CD4-positive, alpha-beta T cell treated with Interleukin-15 for 1 hour (primary cell): ENCODE data around the gene RBP7.
"Not testable (repeated sequence)": the region's sequence is repeated elsewhere in the genome, so short reads cannot be mapped to it uniquely, and the experiment has no call there.

Experiments
- DNase-seq: peaks from one replicate; pipeline ENCODE4 v3.0.0-alpha.2; 2020

RBP7 gene

GRCh38 chr1:9996624-9997582 is at the start of gene RBP7:
RBP7 (plus strand) TSS chr1:9997228; CDS start chr1:9997259, 31 bp downstream.
- peak; percentile 20 for DNase-seq

GRCh38 chr1:9957726-9958125 is 39.3 kb upstream of the RBP7 start:
- no peak for DNase-seq

GRCh38 chr1:9960011-9960410 is 37.0 kb upstream of the RBP7 start:
- no peak for DNase-seq

DNA sequence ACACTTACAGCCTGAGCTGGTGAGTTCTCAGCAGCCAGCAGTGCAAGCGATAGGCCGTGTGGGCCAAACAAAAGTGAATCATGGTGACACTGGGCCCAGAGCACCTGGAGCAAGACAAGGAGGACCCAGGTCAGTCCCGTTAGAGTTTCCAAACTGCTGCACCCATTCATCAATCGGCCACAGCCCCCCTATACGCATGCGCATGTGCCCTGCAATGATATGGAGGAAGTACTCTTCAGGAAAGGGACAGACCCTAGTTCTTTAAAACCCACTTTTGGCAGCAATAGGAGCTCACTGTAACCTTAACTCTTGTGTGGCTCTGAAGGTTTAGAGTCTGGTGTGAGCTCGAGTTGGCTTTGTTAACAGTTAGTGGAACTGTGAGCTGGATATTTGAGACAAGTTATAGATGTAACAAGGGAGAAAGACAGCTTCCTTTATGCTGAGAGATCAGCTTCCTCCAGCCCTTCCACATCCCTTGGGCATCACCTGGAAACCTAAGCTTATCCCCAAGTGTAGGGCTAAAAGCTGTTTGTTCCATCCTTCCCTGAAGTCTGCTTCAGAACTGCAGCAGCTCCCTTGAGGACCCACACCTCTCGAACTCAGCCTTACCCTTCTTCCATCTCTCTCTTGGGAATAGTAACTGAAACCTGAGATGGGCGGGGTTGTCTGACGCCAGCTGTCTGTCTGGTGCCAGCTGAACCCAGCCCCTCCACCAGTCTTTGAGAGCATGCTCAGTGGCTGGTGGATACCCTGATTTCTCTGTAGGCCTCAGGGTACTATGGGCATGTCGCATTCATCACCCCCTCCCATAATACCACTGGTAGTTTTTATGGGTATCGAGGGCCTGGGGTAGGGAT is 36.1 kb upstream of the RBP7 start:
- peak; percentile 55 for DNase-seq

DNA sequence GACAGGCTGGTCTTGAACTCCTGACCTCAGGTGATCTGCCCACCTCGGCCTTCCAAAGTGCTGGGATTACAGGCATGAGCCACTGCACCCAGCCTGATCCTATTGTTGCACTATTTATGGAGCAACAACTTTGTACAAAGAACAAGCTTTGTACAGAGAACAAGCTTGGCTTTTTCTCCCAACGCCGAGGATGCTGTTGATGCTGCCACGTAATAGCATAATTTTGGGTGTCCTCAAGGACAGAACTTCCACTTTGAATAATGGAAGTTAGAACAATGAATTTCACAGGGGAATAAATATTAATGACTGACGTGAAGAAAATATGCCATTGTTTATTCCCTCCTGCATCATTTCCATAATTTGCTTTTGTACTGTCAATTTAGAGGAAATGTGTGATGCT is 12.8 kb upstream of the RBP7 start:
- no peak for DNase-seq

- no peak for DNase-seq
Observed at GRCh38 chr1:9985001-9985400, 12.0 kb upstream of the RBP7 start.

DNA sequence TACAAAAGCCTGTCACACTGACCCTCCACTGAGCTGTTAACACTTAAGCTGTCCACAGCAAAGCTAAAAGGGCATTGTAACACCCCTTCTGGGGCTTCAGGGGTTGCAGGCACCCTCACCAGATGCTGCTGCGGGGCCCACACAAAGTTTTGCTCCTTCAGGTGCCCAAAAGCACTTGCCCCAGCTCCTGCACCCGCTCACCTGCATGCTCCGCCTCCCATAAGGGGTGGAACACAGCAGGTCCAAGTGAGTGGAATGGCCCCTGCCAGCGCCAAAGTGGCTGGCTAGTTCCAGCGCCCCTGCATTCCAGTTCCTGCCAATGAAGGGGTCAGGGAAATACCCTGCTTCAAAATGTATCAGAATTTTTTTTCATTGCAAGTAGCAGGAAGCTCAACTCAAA is 7.3 kb upstream of the RBP7 start:
- DNase-seq = no peak

DNA sequence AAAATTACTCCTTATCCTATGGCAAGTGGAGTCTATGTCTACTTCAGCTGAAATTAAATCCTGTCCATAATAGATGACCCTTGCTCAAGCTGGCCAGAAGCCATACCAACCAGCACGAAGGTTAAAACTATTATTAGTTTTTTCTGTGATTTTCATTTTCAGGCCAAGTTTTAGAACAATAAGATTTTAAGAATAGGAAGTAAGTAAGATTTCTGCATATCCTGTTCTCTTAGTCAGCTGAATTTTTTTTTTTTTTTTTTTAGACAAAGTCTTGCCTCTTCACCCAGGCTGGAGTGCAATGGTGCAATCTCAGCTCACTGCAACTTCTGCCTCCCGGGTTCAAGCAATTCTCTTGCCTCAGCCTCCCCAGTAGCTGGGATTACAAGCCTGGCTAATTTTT is 6.1 kb upstream of the RBP7 start:
- DNase-seq = no peak

GRCh38 chr1:9992910-9993309 is 4.1 kb upstream of the RBP7 start:
- DNase-seq = no peak

GRCh38 chr1:9993561-9994075 is 3.4 kb upstream of the RBP7 start:
- DNase-seq = no peak

DNA sequence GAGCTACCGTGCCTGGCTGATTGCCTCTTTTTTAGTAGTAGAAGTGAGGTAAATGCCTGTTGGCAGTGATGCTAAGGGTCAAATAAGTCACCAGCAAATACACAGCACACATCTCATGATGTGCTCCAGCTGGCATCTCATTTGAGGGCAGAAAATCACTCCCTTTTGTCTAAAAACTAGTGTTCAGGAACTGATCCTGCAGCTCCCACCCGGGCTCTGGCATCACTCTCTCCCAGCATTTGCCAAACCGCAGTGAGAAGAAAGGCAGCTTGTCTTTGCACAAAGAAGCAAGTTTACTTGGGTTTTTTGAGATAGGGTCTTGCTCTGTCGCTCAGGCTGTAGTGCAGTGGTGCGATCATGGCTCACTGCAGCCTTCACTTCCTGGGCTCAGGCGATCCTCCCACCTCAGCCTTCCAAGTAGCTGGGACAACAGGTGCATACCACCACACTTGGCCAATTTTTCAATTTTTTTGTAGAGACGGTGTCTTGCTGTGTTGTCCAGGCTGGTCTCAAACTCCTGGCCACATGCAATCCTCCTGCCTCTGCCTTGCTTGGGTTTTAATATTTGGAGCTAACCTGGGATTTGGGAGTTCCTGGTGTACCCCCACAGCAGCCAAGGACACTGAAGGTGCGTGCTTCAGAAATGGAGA is 4.1 kb downstream of the RBP7 start:
- no peak for DNase-seq

DNA sequence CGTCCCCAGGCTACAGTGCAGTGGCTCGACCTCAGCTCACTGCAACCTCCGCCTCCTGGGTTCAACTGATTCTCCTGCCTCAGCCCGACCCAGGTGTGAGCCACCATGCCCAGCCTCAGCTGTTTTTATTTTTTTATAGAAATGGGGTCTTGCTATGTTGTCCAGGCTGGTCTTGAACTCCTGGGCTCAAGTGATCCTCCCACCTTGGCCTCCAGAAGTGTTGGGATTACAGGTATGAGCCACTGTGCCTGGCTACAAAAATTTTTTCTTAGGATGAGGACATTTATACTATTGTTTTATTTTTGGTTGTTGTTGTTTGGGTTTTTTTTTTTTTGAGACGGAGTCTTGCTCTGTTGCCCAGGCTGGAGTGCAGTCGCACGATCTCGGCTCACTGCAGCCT is 8.2 kb downstream of the RBP7 start:
- DNase-seq = not testable (repeated sequence)

DNA sequence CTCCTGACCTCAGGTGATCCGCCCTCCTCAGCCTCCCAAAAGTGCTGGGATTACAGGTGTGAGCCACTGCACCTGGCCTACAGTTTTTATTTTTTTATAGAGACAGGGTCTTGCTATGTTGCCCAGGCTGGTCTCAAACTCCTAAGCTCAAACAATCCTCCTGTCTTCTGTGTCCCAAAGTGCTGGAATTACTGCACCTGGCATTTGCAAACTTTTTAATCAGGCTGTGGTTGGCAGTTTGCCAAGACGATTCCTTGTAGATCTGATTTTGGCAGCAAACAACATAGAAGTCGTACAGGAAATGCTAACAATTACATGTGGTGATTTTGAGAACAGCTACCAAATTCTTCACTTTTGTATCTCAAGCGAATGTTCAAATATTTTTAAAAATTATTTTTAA is 10.1 kb downstream of the RBP7 start:
- no peak for DNase-seq

- no peak for DNase-seq
Observed at GRCh38 chr1:10014016-10014415, 17.0 kb downstream of the RBP7 start.

- DNase-seq = no peak
Observed at GRCh38 chr1:10019561-10019960, 22.5 kb downstream of the RBP7 start.

- DNase-seq = no peak
Observed at GRCh38 chr1:10020086-10020485, 23.1 kb downstream of the RBP7 start.

DNA sequence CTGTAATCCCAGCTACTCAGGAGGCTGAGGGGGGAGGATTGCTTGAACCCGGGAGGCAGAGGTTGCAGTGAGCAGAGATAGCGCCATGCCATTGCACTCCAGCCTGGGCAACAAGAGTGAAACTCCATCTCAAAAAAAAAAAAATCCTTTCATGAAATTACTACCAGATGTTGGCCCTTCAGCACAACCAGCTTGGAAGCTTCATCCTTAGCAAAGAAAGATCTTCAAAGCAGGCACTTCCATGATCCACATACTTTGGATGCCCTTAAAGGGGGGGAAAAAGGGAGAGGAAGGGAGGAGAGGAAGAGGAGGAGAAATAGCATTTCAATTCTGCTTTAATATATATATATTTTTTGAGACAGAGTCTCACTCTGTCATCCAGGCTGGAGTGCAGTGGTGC is 23.6 kb downstream of the RBP7 start:
- DNase-seq = not testable (repeated sequence)

DNA sequence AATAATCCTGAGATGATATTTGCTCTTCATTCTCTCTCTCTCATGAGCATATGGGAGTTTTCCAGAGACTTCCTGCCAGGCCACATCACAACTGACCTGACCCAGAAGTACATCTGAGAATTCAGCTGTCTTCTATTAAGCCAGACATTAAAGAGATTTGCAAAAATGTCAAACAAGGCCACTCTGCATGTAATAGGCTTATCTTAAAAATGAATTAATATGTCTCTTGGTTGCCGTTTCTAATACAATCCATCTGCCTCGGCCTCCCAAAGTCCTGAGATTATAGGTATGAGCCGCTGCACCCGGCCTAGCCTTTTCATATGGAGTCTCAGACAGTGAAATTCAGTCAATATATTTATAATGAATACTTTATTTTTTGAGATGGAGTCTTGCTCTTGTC is 25.0 kb downstream of the RBP7 start:
- DNase-seq = not testable (repeated sequence)

- DNase-seq = no peak
Observed at GRCh38 chr1:10022656-10023055, 25.6 kb downstream of the RBP7 start.

DNA sequence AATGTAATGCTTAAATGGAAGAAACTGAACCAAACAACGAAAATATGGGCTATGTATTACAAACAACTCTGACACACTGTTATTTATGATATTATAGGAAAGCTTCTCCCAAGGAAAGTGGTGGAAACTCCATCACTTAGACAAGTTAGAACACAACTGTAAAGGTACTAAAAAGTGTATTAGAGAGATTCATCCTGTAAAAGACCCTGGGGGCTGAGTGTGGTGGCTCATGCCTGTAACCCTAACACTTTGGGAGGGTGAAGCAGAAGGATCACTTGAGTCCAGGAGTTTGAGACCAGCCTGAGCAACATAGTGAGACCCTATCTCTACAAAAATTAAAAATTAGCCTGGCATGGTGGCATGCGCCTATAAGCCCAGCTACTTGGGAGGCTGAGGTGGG is 28.3 kb downstream of the RBP7 start:
- DNase-seq = no peak

- DNase-seq = no peak
Observed at GRCh38 chr1:10027027-10027426, 30.0 kb downstream of the RBP7 start.

DNA sequence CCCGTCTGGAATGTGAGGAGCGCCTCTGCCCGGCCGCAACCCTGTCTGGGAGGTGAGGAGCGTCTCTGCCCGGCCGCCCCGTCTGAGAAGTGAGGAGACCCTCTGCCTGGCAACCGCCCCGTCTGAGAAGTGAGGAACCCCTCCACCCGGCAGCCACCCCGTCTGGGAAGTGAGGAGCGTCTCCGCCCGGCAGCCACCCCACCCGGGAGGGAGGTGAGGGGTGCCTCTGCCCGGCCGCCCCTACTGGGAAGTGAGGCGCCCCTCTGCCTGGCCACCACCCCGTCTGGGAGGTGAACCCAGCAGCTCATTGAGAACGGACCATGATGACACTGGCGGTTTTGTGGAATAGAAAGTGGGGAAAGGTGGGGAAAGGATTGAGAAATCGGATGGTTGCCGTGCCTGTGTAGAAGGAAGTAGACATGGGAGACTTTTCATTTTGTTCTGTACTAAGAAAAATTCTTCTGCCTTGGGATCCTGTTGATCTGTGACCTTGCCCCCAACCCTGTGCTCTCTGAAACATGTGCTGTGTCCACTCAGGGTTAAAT is 32.0 kb downstream of the RBP7 start:
- DNase-seq = not testable (repeated sequence)

- no peak for DNase-seq
Observed at GRCh38 chr1:10031461-10031860, 34.4 kb downstream of the RBP7 start.
